HepG2 (cell line): ENCODE data around the gene THOC6. TPM values are rescaled to one million over a fixed set of nuclear protein-coding genes. Genes with fewer than 3 reads are reported as not detected.

Source experiments
- BCL3 ChIP-seq: sonication (generic); formaldehyde crosslinking; IDR thresholded peaks from 2 replicates; pipeline ENCODE4 v1.5.1; 2020; ENCODE audit warnings: mild to moderate bottlenecking, missing genetic modification reagents, moderate library complexity
- HIVEP1 ChIP-seq: sonication (generic); formaldehyde crosslinking; IDR thresholded peaks from 2 replicates; pipeline ENCODE4 v1.4.0; 2020; ENCODE audit warnings: mild to moderate bottlenecking, missing genetic modification reagents
- IRF2 ChIP-seq: IDR thresholded peaks from 2 replicates; pipeline ENCODE4 v1.6.1; 2018; ENCODE audit warnings: missing genetic modification reagents, missing compliant biosample characterization
- LCORL ChIP-seq, 2 experiments: fragments of 450-650 bp in 1 of 2; sonication (generic) in 1 of 2; formaldehyde crosslinking in 1 of 2; IDR thresholded peaks; 2 replicates each; pipeline versions ENCODE4 v1.5.0 to v1.6.1; 2017 to 2020; ENCODE audit warnings: antibody characterized with exemption in 1 of 2, missing genetic modification reagents in 1 of 2
- MATR3 ChIP-seq: sonication (generic); formaldehyde crosslinking; IDR thresholded peaks from 2 replicates; pipeline ENCODE4 v1.4.0; 2020; ENCODE audit warnings: missing genetic modification reagents
- NAIF1 ChIP-seq: sonication (generic); formaldehyde crosslinking; IDR thresholded peaks from 2 replicates; pipeline ENCODE4 v1.5.0; 2020; ENCODE audit warnings: mild to moderate bottlenecking, missing genetic modification reagents, borderline replicate concordance
- NFKB2 ChIP-seq: sonication (generic); formaldehyde crosslinking; IDR thresholded peaks from 2 replicates; pipeline ENCODE4 v1.4.0; 2020; ENCODE audit warnings: missing genetic modification reagents, borderline replicate concordance
- NR2C2 ChIP-seq: sonication (generic); formaldehyde crosslinking; IDR thresholded peaks from 2 replicates; pipeline ENCODE4 v1.4.0; 2020; ENCODE audit warnings: missing genetic modification reagents, mild to moderate bottlenecking, moderate library complexity, borderline replicate concordance
- ONECUT2 ChIP-seq: sonication (generic); formaldehyde crosslinking; IDR thresholded peaks from 2 replicates; pipeline ENCODE4 v1.4.0; 2020; ENCODE audit warnings: missing genetic modification reagents
- TRIM22 ChIP-seq: fragments of 450-650 bp; IDR thresholded peaks from 2 replicates; pipeline ENCODE4 v1.6.1; 2017
- ZC3H13 ChIP-seq: sonication (generic); formaldehyde crosslinking; IDR thresholded peaks from 2 replicates; pipeline ENCODE4 v1.8.1; 2023; ENCODE audit warnings: mild to moderate bottlenecking, missing genetic modification reagents, moderate library complexity
- ZMYM3 ChIP-seq: sonication (generic); formaldehyde crosslinking; IDR thresholded peaks from 2 replicates; pipeline ENCODE4 v1.5.1; 2020; ENCODE audit warnings: mild to moderate bottlenecking, missing genetic modification reagents
- ZNF235 ChIP-seq: sonication (generic); formaldehyde crosslinking; IDR thresholded peaks from 2 replicates; pipeline ENCODE4 v1.8.1; 2023; ENCODE audit warnings: mild to moderate bottlenecking, missing genetic modification reagents, borderline replicate concordance
- ZNF350 ChIP-seq: sonication (generic); formaldehyde crosslinking; IDR thresholded peaks from 2 replicates; pipeline ENCODE4 v1.4.0; 2020; ENCODE audit warnings: mild to moderate bottlenecking, low read depth, missing genetic modification reagents, borderline replicate concordance
- ZNF446 ChIP-seq: sonication (generic); formaldehyde crosslinking; IDR thresholded peaks from 2 replicates; pipeline ENCODE4 v1.5.0; 2020; ENCODE audit warnings: mild to moderate bottlenecking, missing genetic modification reagents
- ZNF724P ChIP-seq: sonication (generic); formaldehyde crosslinking; IDR thresholded peaks from 2 replicates; pipeline ENCODE4 v1.8.0; 2022; ENCODE audit warnings: missing genetic modification reagents, borderline replicate concordance
- polyA plus RNA-seq, 8 experiments: library from polyadenylated mRNA; depleted of rRNA in 3 of 8; stranded (reverse) in 7 of 8; unstranded in 1 of 8; fragments of >200 nt; fragmentation: Illumina TruSeq in 4 of 8; extraction: Trizol in 4 of 8; gene quantifications; 2 replicates each; pipeline versions ENCODE4 v1.2.1 to v1.2.3, GENCODE V29; 2011 to 2016; ENCODE audit warnings: low read depth in 4 of 8, missing spikeins in 1 of 8, mixed read lengths in 1 of 8; ENCODE audit not compliant: insufficient read depth in 1 of 8
- total RNA-seq, 5 experiments: library from RNA; depleted of rRNA; stranded (reverse); fragments of >200 nt; fragmentation: Illumina TruSeq; extraction: Trizol; gene quantifications; 2 replicates each; pipeline ENCODE4 v1.2.3, GENCODE V29; 2016; ENCODE audit warnings: low read depth in 1 of 5
- TF ChIP-seq, protein P1 (sequence below): sonication (generic); formaldehyde crosslinking; IDR thresholded peaks from 2 replicates; pipeline ENCODE4 v1.4.0; 2020; ENCODE audit warnings: missing genetic modification reagents
- TF ChIP-seq, protein P2 (sequence below): conservative IDR thresholded peaks from 2 replicates; pipeline ENCODE4 v1.6.1; 2018; ENCODE audit warnings: missing genetic modification reagents
- TF ChIP-seq, protein P3 (sequence below): IDR thresholded peaks from 2 replicates; pipeline ENCODE4 v1.4.0; 2020; ENCODE audit warnings: mild to moderate bottlenecking, missing genetic modification reagents

Gene THOC6
- total and polyA plus RNA-seq, 2 of the 13 experiments (the other 11 are each of a cell fraction or from before 2014, with no cell fraction given): 32.1 to 37.0 TPM

- peak; percentile 69 for TF ChIP-seq BCL3 (CRISPR knock-in tag)
- peak; percentile 100 for TF ChIP-seq HIVEP1 (CRISPR knock-in tag)
- no peak for TF ChIP-seq LCORL (IDR thresholded peaks at IDR 0.05)
- peak; percentile 96 for TF ChIP-seq LCORL (CRISPR knock-in tag; IDR thresholded peaks at IDR 0.05)
- TF ChIP-seq NR2C2: peak; percentile 71; the same call in 1 of the 2 replicates
- peak; percentile 80 for TF ChIP-seq IRF2
- TF ChIP-seq ZNF235 (CRISPR knock-in tag): peak; percentile 5; the same call in 1 of the 2 replicates
- TF ChIP-seq ZNF724P (CRISPR knock-in tag): no peak; the same call in 1 of the 2 replicates
- TF ChIP-seq ZNF350: peak; percentile 62; the same call in 1 of the 2 replicates
- no peak for TF ChIP-seq ONECUT2
- TF ChIP-seq, protein P1, sequence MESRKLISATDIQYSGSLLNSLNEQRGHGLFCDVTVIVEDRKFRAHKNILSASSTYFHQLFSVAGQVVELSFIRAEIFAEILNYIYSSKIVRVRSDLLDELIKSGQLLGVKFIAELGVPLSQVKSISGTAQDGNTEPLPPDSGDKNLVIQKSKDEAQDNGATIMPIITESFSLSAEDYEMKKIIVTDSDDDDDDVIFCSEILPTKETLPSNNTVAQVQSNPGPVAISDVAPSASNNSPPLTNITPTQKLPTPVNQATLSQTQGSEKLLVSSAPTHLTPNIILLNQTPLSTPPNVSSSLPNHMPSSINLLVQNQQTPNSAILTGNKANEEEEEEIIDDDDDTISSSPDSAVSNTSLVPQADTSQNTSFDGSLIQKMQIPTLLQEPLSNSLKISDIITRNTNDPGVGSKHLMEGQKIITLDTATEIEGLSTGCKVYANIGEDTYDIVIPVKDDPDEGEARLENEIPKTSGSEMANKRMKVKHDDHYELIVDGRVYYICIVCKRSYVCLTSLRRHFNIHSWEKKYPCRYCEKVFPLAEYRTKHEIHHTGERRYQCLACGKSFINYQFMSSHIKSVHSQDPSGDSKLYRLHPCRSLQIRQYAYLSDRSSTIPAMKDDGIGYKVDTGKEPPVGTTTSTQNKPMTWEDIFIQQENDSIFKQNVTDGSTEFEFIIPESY: peak; percentile 34; the same call in 1 of the 2 replicates
- no peak for TF ChIP-seq NFKB2 (CRISPR knock-in tag)
- TF ChIP-seq MATR3 (CRISPR knock-in tag): no peak
- TF ChIP-seq ZMYM3 (CRISPR knock-in tag): peak; percentile 52; the same call in 1 of the 2 replicates
- no peak; the same call in 1 of the 2 replicates for TF ChIP-seq ZNF446 (CRISPR knock-in tag)
- TF ChIP-seq, protein P2, sequence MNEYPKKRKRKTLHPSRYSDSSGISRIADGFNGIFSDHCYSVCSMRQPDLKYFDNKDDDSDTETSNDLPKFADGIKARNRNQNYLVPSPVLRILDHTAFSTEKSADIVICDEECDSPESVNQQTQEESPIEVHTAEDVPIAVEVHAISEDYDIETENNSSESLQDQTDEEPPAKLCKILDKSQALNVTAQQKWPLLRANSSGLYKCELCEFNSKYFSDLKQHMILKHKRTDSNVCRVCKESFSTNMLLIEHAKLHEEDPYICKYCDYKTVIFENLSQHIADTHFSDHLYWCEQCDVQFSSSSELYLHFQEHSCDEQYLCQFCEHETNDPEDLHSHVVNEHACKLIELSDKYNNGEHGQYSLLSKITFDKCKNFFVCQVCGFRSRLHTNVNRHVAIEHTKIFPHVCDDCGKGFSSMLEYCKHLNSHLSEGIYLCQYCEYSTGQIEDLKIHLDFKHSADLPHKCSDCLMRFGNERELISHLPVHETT (CRISPR knock-in tag): no peak
- TF ChIP-seq NAIF1: 0 out of 2 replicates have a peak, but pooled peaks have one; percentile 61
- no peak for TF ChIP-seq ZC3H13 (CRISPR knock-in tag)
- no peak for TF ChIP-seq TRIM22
- TF ChIP-seq, protein P3, sequence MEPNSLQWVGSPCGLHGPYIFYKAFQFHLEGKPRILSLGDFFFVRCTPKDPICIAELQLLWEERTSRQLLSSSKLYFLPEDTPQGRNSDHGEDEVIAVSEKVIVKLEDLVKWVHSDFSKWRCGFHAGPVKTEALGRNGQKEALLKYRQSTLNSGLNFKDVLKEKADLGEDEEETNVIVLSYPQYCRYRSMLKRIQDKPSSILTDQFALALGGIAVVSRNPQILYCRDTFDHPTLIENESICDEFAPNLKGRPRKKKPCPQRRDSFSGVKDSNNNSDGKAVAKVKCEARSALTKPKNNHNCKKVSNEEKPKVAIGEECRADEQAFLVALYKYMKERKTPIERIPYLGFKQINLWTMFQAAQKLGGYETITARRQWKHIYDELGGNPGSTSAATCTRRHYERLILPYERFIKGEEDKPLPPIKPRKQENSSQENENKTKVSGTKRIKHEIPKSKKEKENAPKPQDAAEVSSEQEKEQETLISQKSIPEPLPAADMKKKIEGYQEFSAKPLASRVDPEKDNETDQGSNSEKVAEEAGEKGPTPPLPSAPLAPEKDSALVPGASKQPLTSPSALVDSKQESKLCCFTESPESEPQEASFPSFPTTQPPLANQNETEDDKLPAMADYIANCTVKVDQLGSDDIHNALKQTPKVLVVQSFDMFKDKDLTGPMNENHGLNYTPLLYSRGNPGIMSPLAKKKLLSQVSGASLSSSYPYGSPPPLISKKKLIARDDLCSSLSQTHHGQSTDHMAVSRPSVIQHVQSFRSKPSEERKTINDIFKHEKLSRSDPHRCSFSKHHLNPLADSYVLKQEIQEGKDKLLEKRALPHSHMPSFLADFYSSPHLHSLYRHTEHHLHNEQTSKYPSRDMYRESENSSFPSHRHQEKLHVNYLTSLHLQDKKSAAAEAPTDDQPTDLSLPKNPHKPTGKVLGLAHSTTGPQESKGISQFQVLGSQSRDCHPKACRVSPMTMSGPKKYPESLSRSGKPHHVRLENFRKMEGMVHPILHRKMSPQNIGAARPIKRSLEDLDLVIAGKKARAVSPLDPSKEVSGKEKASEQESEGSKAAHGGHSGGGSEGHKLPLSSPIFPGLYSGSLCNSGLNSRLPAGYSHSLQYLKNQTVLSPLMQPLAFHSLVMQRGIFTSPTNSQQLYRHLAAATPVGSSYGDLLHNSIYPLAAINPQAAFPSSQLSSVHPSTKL (CRISPR knock-in tag): peak; percentile 71
These were observed 41.4 kb downstream of the THOC6 start, which contains the start of gene IL32 (continued) for GRCh38 chr16:3065069-3065741.
